ENCODE measurements around the gene TERT. TPM values are rescaled to one million over a fixed set of nuclear protein-coding genes. Genes with fewer than 3 reads are reported as not detected.

TERT gene
- polyA plus RNA-seq, 1 experiment = not detected

DNA sequence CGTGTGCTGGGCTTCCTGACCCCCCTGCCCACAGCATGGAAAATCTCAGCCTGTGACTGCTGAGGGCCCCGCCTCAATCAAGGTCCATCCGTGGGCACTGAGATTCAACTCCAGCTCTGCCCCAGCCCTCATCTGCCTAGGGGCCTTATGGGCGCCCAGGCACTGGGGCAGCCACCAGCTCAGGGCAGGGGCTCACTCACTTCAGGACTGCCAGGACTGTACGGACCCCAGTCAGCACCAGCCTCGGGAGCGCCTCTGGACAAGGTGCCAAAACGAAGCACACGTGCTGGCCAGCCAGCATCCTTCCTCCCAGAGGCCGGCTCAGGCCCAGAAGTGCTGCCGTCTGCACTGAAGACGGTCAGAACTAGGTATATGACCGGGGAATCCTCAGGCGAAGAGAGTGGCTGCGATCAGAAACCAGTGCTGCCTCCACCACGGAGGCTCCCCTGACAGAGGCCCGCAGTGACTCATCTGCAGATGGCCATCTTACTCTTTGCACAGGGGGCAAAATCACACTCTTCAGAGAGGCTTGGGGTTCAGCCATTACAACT is 30.4 kb upstream of the TERT start:
- TF ChIP-seq, protein P1, sequence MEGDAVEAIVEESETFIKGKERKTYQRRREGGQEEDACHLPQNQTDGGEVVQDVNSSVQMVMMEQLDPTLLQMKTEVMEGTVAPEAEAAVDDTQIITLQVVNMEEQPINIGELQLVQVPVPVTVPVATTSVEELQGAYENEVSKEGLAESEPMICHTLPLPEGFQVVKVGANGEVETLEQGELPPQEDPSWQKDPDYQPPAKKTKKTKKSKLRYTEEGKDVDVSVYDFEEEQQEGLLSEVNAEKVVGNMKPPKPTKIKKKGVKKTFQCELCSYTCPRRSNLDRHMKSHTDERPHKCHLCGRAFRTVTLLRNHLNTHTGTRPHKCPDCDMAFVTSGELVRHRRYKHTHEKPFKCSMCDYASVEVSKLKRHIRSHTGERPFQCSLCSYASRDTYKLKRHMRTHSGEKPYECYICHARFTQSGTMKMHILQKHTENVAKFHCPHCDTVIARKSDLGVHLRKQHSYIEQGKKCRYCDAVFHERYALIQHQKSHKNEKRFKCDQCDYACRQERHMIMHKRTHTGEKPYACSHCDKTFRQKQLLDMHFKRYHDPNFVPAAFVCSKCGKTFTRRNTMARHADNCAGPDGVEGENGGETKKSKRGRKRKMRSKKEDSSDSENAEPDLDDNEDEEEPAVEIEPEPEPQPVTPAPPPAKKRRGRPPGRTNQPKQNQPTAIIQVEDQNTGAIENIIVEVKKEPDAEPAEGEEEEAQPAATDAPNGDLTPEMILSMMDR (IDR thresholded peaks at IDR 0.05; ENCODE audit: low read depth, low read length) = no peak
- no peak overlapping the region for H3K4me3 ChIP-seq (ENCODE audit: low read depth, low read length)
- peaks cover 11% of the 10 kb centered on the region for H3K9me3 ChIP-seq (ENCODE audit: control insufficient read depth, insufficient read depth, low read length)
- ChIA-PET CTCF (no interaction called here), POLR2A (no interaction called here)
- DNase-seq (ENCODE audit: low read depth, low spot score) = no peak
- no peaks in the 10 kb centered on the region for H3K27me3 ChIP-seq (ENCODE audit: control insufficient read depth, insufficient read depth, low read length)
- H3K27ac ChIP-seq (ENCODE audit: low read depth, low read length) = no peak overlapping the region

DNA sequence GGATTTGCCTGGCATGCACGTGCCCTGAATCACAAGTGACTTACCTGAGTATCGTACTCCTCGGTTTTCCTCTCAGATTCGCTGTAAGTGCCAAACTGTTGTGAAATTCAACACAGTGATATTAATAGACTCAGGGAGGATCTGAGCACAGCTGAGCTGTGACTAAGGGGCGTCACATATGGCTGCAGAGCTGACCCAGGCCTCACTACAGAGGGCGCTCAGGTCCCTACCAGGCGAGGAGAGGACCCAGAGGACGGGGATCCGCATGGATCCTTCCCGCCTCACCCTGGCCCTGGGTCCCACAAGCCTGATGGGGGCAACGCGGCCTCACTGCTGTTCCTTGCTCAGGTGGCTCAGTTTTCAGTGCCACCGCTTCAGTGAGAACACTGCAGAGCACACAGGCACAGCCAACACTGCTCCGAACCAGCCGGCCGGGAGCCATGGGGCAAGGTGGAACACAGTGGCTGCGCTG is 29.9 kb upstream of the TERT start:
- H3K27ac ChIP-seq (ENCODE audit: low read depth, low read length) = no peak overlapping the region
- TF ChIP-seq, protein P1 (IDR thresholded peaks at IDR 0.05; ENCODE audit: low read depth, low read length) = no peak
- no peak for DNase-seq (ENCODE audit: low read depth, low spot score)
- peaks cover 8% of the 10 kb centered on the region for H3K9me3 ChIP-seq (ENCODE audit: control insufficient read depth, insufficient read depth, low read length)
- ChIA-PET CTCF (no interaction called here), POLR2A (no interaction called here)
- H3K27me3 ChIP-seq (ENCODE audit: control insufficient read depth, insufficient read depth, low read length) = no peaks in the 10 kb centered on the region
- no peak overlapping the region for H3K4me3 ChIP-seq (ENCODE audit: low read depth, low read length)

DNA sequence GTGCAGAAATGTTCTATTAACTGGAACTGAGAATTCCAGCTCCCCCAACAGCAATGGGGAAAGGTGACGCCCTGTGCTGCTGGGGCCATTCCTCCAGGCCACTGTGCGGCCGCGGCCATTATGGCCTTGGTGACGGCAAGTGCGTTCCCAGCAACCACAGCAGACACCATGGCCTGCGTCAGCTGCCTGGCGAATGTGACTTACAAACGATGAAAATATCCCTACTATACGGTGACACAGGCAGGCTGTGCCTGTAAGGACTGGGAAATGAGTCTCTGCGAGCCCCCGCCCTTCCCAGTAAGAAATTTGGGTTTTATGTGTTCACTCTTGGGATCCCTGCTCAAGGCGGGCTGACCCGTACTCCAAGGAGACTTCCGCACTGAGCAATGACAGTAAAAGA is 29.4 kb upstream of the TERT start:
- ChIA-PET POLR2A (no interaction called here), CTCF (no interaction called here)
- TF ChIP-seq, protein P1 (IDR thresholded peaks at IDR 0.05; ENCODE audit: low read depth, low read length) = no peak
- Histone ChIP-seq H3K27me3 (ENCODE audit: control insufficient read depth, insufficient read depth, low read length) (no peaks in the 10 kb centered on the region), H3K4me3 (ENCODE audit: low read depth, low read length) (no peak overlapping the region), H3K27ac (ENCODE audit: low read depth, low read length) (no peak overlapping the region), H3K9me3 (ENCODE audit: control insufficient read depth, insufficient read depth, low read length) (peaks cover 8% of the 10 kb centered on the region)
- DNase-seq (ENCODE audit: low read depth, low spot score) = no peak

DNA sequence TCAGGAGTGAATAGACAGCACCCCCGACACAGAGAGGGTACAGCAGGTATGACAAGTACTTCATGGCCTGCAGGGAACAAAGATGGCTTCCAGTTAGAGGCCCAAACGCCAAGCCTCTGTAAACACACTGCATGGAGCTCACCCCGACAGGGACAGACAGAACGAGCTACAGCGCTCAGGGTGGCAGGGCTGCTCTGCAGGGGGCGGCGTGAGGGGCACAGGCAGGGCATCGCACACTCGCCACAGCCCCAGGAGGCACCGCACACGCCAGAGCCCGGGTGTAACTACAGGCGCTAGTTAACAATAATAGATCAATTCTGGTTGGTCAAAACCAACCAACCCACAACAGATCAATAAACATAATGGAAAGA is 28.9 kb upstream of the TERT start:
- no peak for DNase-seq (ENCODE audit: low read depth, low spot score)
- CTCF ChIA-PET = no interaction called here
- TF ChIP-seq, protein P1 (IDR thresholded peaks at IDR 0.05; ENCODE audit: low read depth, low read length) = no peak
- Histone ChIP-seq H3K4me3 (ENCODE audit: low read depth, low read length) (no peak overlapping the region), H3K27ac (ENCODE audit: low read depth, low read length) (no peak overlapping the region), H3K9me3 (ENCODE audit: control insufficient read depth, insufficient read depth, low read length) (peaks cover 4% of the 10 kb centered on the region), H3K27me3 (ENCODE audit: control insufficient read depth, insufficient read depth, low read length) (no peaks in the 10 kb centered on the region)
- POLR2A ChIA-PET = no interaction called here

DNA sequence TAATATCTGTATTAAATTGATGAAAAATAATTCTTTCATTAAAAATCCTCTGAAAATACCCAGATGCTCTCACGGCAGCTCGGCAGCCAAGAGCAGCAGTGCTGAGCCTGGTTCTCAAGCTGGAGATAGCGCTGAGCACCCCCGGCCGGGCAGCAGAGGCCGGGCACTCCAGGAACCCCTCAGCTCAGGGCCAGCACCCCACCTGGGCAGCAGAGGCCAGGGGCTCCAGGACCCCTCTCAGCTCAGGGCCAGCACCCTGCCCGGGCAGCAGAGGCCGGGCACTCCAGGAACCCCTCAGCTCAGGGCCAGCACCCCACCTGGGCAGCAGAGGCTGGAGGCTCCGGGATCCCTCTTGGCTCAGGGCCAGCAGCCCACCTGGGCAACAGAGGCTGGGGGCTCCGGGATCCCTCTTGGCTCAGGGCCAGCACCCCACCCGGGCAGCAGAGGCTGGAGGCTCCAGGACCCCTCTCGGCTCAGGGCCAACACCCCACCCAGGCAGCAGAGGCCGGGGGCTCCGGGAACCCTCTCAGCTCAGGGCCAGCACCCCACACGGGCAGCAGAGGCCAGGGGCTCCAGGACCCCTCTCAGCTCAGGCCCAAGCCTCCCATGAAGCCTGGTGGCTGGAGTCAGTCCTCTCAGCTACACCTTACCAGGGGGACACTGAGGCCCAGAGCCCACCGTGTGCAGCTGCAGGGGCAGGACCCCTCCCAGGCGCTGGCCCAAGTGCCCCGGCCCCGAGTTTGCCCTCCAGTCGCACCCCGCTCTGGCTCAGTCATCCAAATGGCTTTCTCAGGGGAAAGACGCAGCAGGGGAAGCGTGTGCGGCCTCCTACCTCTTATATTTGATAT is 28.3 kb upstream of the TERT start:
- TF ChIP-seq, protein P1 (IDR thresholded peaks at IDR 0.05; ENCODE audit: low read depth, low read length) = no peak
- CTCF ChIA-PET = no interaction called here

More for the DNA sequence above, 28.3 kb upstream of the TERT start:
- no peaks in the 10 kb centered on the region for H3K27me3 ChIP-seq (ENCODE audit: control insufficient read depth, insufficient read depth, low read length)
- POLR2A ChIA-PET = no interaction called here
- no peak overlapping the region for H3K4me3 ChIP-seq (ENCODE audit: low read depth, low read length)
- no peak for DNase-seq (ENCODE audit: low read depth, low spot score)
- H3K9me3 ChIP-seq (ENCODE audit: control insufficient read depth, insufficient read depth, low read length) = peaks cover 3% of the 10 kb centered on the region; the same call in 1 of the 2 replicates
- no peak overlapping the region for H3K27ac ChIP-seq (ENCODE audit: low read depth, low read length)
